Hepatocyte (in vitro differentiated cells): ENCODE data around the gene ZHX3.

Experiments used
- CTCF ChIP-seq: fragments of 200-600 bp; sonication (generic); IDR thresholded peaks from 2 replicates; pipeline ENCODE4 v1.5.1; 2016; ENCODE audit warnings: antibody characterized with exemption, mild to moderate bottlenecking; ENCODE audit not compliant: poor library complexity
- EZH2 ChIP-seq: fragments of 200-600 bp; sonication (generic); IDR thresholded peaks from 2 replicates; pipeline ENCODE4 v1.6.1; 2016; ENCODE audit warnings: antibody characterized with exemption, mild to moderate bottlenecking, borderline replicate concordance

- no peak for TF ChIP-seq CTCF
- TF ChIP-seq EZH2: no peak
Measured at GRCh38 chr20:41276317-41276751, 41.2 kb downstream of the ZHX3 start.
